Left ventricle myocardium superior (tissue), 1 donor: Measurements from ENCODE around the gene ALDH6A1. TPM values are rescaled to one million over a fixed set of nuclear protein-coding genes. Genes with fewer than 3 reads are reported as not detected.
A peak's percentile ranks its signal among the peaks of the same experiment; 100 is the strongest.
"Not testable (repeated sequence)": the region's sequence is repeated elsewhere in the genome, so short reads cannot be mapped to it uniquely, and the experiment has no call there.

Source experiments
- ATAC-seq: fragments of 200-7000 bp; cut with Tn5 transposase; one replicate; pipeline ENCODE4 v1.9.1; 2020; ENCODE audit warnings: mild to moderate bottlenecking, moderate library complexity
- DNase-seq: peaks from one replicate; pipeline ENCODE4 v3.0.0-alpha.2; 2020
- intact Hi-C: fragments of 100-400 bp; cut with micrococcal nuclease; formaldehyde crosslinking; loops from one replicate; pipeline ENCODE4 v1.11.0; 2022
- long read RNA-seq: library from polyadenylated mRNA; unstranded; transcript quantifications from one replicate; pipeline ENCODE4 v2.0.0, GENCODE V29; 2021
- total RNA-seq: library from RNA; stranded (reverse); fragmentation: NEBNext Ultra II Directional; extraction: Animal tissue kit (Norgen Biotek cat#: 25700); gene quantifications from one replicate; pipeline ENCODE4 v1.2.1, GENCODE V29; 2021
- donor health status: DM: no; HTN: yes; CAD: no; lungs with severe emphysema.

ALDH6A1 gene
- total RNA-seq = 59.8 TPM
- long read RNA-seq, full-length matches to known transcripts = 95 of 113 reads
- long read RNA-seq, partial matches to known transcripts = 2 of 113 reads
- long read RNA-seq, other reads (novel, unspliced or antisense) = 16 of 113 reads

DNA sequence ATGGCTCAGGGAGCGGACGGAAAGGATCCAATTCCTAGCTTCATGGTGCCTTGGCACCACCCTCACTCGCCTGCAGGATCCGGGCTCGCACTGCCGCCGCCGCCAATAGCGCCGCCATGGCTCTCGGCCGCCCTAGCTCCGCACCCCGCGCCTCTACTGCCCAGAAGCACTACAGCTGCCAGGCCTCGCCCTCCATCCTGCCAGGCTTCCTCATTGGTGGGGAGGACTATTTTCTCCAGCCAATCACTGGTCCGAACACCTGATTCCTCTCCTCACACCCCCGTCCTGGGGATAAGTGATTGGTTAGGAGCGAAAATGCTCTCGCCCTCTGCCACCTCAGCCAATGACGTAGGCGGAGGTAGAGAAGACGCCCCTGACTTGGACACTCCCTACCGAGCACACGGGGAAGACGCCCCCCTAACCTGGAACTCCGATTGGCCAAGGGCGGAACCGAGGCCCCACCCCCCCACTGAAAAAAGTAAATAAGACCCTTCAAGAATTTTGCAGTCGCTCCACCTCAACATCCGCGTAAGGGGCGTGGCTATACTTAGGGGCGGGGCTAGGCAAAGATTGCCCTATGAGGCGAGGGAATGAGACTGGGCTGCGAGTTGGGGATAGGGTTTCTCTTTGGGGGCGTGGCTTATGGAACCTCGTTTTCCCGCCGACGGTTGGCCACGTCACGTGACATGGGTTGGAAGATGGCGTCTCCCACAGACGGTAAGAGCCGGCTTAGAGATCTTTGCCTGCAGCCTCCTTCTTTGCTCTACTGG is at the start of gene ALDH6A1, which contains the start of gene LIN52:
ALDH6A1 (minus strand) TSS at position 177 of the 770 bp plus-strand sequence; CDS start at position 118, 59 bp downstream.
LIN52 (plus strand) TSS at position 680 of the 770 bp plus-strand sequence; CDS start at position 699, 19 bp downstream.
- peak; percentile 97 for ATAC-seq
- intact Hi-C loops = no loop called here

DNA sequence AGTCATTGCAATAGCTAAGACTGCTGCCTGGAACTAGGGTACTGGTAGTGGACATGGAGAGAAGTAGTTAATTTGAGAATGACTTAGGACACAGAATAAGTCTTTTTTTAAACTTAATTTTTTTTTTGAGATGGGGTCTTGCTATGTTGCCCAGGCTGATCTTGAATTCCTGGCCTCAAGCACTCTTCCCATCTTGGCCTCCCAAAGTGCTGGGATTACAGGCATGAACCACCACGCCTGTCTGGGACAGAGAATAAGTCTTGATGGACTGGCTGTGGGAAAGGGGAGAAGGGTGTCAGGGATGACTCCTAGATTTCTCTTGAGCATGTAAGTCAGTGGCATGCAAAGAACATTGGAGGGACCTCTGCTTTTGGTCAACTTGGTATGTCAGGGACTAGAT is 43.4 kb upstream of the ALDH6A1 start:
- intact Hi-C loops = no loop called here
- no peak for ATAC-seq

More for the DNA sequence above, at the start of gene ALDH6A1, which contains the start of gene LIN52:
- DNase-seq = peak; percentile 98

DNA sequence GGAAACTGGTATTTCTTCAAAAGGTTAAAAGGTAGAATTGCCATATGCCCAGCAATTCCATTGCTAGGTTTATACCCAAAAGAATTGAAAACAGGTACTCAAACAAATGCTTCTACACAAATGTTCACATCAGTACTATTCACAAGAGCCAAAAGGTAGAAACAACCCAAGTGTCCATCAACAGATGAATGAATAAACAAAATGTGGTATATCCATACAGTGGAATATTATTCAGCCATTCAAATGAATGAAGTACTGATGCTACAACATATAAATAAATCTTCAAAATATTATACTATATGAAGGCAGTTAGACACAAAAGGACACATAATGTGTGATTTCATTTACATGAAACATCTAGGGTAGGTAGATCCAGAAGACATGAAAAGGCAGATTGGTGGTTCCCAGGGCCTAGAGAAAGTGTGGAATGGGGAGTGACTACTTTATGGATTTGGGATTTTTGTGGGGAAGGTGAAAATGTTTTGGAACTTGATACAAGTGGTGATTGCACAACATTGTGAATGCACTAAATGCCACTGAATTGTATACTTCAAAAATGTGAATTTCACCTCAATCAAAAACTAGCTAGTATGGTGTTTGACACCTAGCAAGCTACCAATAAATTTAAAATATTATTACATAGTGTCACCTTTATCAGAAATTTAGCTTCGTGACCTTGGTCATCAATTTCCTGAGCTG is 42.2 kb upstream of the ALDH6A1 start:
- DNase-seq = no peak
- no peak for ATAC-seq
- intact Hi-C loops = no loop called here

More for the DNA sequence above, 43.4 kb upstream of the ALDH6A1 start:
- no peak for DNase-seq

DNA sequence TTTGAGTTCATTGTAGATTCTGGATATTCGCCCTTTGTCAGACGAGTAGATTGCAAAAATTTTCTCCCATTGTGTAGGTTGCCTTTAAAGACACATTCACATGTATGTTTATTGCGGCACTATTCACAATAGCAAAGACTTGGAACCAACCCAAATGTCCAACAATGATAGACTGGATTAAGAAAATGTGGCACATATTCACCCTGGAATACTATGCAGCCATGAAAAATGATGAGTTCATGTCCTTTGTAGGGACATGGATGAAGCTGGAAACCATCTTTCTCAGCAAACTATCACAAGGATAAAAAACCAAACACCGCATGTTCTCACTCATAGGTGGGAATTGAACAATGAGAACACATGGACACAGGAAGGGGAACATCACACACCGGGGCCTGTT is 41.2 kb upstream of the ALDH6A1 start:
- DNase-seq, intact Hi-C loops, ATAC-seq: not testable (repeated sequence)

DNA sequence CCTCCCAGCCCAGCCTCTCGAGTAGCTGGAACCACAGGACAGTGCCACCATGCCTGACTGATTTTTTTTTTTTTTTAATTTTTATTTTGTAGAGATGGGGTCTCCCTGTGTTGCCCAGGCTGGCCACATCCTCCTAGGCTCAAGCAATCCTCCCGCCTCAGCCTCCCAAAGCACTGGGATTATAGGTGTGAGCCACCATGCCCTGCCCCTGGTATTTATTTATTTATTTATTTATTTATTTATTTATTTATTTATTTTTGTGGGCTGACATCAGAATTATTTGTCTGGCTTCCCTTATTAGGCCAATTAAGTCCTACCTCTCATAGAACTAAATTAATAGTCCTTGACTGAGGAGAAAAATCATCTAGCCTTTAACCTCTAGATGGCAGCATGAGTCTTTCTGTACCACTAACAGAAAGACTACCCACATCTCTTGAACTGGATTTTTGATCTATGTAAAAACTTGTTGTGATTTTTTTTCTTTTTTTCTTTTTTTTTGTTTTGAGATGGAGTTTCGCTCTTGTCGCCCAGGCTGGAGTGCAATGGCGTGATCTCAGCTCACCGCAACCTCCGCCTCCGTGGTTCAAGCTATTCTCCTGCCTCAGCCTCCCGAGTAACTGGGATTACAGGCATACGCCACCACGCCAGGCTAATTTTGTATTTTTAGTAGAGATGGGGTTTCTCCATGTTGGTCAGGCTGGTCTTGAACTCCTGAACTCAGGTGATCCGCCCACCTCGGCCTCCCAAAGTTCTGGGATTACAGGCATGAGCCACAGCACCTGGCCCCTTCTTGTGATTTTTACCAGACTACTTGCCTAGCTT is 27.4 kb upstream of the ALDH6A1 start:
- intact Hi-C loops = loop anchor here (5.0 kb wide), 1 partner anchor 141 kb away; no protein-coding TSS in a partner anchor
- peak; percentile 60 for ATAC-seq
- not testable (repeated sequence) for DNase-seq

DNA sequence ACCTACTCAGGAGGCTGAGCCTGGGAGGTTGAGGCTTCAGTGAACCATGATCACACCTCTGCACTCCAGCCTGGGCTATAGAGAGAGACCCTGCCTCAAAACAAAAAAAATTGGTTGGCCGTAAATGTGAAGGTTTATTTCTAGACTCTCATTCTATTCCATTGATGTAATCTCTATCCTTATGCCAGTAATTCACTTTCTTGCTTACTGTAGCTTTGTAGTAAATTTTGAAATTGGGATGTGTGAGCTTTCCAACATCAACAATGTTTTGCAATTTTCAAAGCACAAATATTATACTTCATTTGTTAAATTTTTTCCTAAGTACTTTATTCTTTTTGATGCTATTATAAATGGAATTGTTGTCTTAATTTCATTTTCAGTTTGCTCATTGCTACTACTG is 25.1 kb upstream of the ALDH6A1 start:
- intact Hi-C loops = no loop called here
- no peak for ATAC-seq
- DNase-seq = no peak

DNA sequence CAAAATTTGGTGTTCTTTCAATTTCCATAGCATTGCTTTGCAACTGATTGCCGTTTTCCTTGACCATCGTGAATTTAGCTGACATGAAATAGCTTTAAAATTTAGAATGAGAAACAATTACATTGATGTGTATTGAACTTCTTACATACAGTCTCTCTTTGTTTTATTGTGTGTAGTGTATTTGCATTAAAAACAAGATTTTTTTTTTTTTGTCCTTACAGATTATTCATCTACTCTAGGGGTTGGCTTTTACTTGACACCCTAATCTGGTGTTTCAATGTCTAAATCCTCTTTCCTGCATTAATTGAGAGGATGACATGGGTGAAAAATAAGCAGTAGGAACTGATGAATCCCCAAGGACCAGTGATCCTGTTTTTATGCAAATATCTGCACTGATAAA is 21.1 kb upstream of the ALDH6A1 start:
- no peak for DNase-seq
- ATAC-seq = no peak
- intact Hi-C loops = no loop called here

DNA sequence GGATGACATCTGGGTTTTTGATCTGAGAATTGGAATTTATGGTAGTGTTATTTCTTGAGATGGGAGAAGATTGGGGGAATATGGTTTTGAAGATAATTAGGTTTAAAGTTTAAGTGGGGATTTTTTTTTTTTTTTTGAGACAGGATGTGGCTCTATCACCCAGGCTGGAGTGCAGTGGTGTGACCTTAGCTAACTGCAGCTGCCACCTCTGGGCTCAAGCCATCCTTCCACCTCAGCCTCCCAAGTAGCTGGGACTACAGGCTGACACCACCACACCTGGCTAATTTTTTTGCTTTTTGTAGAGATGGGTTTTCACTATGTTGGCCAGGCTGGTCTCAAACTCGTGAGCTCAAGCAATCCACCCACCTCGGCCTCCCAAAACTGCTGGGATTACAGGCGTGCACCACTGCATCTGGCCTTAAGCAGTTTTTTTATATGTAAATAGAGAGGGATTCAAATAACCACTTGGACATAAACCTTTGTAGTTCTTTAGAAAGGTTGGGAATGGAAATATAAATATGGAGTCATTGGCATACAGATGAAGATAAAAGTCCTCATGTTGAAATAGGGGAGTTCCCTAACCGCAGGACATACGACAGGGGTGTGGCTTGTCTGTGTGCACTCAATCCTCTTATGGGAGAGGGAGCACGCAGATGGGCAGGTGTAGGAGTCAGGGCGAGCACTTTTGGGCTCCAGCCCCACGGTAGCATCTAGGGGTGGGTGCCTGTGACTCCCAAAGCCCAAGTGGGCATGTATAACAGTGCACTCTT is 5.2 kb upstream of the ALDH6A1 start:
- DNase-seq (no peak), ATAC-seq (no peak)
- intact Hi-C loops = no loop called here

DNA sequence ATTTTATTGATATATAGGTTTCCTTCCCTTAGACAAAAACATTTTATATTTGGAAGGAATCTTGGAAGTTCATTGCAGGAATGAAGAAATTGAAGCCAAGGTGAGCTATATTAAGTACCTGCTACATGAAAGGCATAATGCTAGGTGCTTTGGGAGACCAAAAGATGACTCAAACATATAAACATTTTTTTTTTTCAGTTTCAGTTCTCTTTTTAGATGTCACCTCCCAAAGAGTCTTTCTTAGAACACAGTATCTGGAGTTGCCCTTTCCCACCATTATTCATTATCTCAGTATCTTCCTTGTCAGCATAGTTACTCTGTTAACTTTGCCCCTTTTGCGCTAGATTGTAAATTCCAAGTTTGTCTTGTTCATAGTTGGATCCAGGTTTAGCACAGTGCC is 1.6 kb upstream of the ALDH6A1 start:
- intact Hi-C loops = no loop called here
- DNase-seq (no peak), ATAC-seq (no peak)

DNA sequence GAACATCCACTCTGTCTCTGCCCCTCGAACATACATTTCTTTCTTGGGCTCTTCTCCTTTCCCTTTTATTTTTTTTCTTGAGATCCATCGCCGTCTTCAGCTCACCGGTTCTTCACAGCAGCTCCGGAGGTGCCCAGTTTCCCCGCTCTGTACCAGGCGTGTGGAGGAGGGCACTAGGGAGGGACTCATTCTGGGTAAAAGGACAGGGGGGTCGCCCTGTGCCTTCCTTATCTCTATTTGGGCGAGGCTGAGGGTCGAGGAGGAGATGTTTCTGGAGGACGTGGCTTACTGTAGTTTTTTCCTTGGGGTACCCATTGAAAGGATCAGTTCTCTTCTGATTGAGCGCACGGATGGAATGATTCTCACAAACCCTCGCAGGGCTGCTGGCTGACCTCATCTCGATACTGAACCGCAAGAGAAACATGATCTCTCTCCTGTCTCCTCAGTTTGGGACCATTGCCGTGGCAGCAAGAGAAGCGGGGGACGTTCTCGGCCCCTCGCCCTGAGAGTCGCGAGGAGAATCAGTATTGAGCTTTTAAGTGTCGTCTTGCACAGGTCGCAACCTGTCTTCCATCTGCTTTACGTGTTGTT is 889 bp upstream of the ALDH6A1 start:
- intact Hi-C loops = no loop called here
- peak; percentile 33 for DNase-seq
- peak; percentile 5 for ATAC-seq

DNA sequence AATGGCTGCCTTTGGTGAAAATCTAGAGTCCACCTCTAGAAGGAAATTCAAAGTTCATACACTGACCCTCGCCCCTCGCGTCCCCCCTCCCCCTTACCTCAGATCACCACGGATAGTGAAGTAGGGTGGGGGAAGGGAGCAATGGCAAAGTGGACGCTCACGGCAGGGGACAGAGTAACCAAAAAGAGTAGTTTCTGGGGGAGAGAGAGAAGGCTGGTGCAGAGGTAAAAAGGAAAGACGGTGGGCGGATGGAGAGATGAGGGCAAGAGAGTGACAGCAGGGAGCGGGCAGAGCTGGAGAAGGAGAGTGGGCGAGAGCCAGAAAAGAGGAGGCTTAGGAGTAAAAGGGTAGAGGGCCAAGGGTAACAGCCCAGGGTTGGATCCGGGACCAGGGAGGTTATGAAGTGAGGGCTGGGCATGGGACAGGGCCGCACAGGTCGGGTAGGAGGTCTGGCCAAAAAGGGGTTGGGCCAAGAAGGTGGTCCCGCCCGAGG is 423 bp downstream of the ALDH6A1 start:
- peak; percentile 23 for ATAC-seq
- intact Hi-C loops = no loop called here
- no peak for DNase-seq

DNA sequence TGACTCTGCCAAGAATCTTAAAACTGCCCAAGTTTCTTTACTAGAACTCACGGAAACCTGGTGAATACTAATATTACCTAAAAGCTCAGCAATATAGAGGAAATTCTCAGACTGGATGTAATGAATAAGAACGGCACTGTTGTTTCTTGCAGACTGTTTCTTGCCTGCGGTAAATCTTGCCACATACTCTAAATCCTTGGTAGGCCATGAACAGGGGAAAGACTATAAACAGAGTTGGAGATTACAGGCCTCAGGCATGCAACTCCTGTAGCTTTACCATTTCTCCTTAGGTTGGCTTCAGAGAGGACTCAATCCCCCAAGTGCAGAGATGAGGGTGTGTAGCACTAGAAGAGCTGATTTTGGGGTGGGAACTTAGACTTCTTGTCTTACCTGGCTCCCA is 1.1 kb downstream of the ALDH6A1 start:
- DNase-seq (no peak), ATAC-seq (no peak)
- intact Hi-C loops = no loop called here

DNA sequence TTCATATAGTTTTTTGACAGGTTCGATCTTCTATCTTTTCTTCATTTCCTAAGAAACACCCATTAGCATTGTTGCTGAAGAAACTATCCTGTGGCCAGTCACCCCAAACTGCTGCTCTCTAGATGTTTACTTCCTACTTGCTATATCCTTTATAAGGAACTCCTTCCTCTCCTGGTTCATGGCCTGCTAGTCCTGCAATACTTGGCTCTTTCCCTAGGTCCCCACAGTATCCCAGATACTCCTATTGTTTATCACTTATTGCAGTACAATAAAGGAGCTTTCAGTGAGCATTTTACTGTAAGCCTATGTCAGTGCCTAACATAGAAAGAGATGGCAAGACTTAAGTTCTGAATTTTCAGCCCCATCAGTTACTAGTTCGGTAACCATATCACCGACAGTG is 2.8 kb downstream of the ALDH6A1 start:
- no peak for ATAC-seq
- intact Hi-C loops = no loop called here
- no peak for DNase-seq

DNA sequence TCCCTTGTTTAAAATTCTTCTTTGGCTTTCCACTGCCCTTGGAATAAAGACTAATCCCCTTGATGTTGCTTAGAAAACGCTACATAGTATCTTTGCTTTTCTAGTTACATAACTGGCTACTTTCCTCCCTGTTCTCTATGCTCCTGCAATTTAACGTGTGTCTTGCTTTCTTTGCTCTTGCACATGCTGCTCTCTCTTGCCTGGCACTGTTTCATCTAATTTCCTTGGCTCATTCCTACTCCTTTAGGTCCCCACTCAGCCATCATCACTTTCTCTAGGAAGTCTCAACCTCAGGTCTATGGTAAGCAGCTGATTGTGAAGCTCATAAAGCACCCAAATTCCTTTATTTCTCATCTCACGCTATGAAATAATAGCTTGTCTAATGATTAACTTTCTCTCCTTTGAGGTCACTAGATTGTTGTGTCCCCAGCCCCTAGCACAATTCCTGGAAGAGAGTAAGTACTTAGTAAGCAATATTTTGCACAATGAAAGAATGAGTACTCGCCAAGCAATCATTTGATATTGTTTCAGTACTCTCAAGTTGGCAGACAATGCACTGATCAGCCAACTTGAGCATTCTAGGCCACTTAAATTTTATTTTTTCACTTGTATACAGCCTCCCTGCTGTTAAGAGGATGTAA is 3.3 kb downstream of the ALDH6A1 start:
- no peak for DNase-seq
- no peak for ATAC-seq
- intact Hi-C loops = no loop called here

DNA sequence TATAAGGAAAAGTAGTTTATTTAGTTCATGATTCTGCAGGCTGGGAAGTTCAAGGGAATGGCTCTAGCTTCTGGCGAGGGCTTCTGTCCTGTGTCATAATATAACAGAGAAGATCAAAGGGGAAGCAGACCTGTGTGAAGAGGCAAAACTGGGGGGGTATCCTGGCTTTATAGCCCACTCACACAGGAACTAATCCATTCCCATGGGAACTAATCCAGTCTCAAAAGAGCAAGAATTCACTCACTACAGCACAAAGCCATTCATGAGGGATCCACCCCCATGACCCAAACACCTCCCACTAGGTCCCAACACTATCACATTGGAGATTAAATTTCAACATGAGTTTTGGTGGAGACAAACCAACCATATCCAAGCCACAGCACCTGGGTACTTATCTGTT is 6.9 kb downstream of the ALDH6A1 start:
- ATAC-seq (no peak), DNase-seq (no peak)
- intact Hi-C loops = no loop called here

DNA sequence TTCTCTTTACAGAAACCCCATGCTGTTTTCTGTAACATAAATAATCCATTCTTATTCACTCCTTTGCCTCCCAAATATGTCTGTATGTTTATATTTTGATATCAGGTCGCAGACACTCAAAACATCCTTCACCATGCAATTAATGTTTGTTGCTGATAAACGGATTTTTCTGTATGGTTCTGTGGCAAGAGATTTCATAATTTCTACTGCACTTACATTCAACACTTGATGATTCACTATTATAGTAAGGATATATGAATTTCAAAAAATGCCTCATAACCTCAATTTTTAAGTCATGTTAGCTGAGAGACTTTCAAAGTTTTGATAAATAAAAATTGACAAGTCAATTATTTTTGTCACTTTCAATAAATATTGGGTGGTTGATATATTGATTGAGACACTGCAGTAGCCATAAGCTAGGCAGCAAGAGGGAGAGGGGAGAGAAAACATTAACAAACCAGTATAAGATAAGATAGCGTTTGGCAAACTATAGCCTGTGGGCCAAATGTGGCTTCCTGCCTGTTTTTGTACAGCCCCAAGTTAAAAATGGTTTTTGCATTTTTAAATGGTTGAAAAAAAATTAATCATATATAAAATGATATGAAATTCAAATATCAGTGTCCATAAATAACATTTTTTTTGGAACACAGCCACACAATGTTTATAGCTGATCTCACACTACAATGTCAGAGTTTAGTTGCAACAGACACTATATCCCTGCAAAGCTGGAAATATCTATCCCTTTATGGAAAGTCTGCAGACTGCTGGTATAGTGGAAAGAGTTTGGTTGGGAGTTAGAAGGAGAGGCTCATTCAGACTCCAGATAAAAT is 18.3 kb downstream of the ALDH6A1 start:
- ATAC-seq = no peak
- intact Hi-C loops = no loop called here

DNA sequence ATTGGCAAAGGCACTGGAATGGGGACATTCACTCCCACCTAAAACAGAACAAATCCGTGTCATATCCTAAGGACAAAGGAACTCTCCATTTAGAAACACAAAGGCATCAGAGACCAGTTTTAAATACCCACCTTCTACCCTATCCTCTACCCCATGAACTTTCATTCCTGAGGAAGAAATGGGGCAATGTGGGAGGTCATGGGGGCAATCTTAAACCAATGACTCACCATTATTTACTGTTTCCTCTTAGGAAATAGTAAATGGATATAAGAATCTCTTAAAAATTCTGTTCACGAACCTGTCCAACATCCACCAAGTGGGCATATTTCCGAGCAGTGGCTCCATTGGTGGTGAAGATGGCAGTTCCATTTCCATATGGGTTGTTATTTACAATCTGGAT is 19.4 kb downstream of the ALDH6A1 start:
- DNase-seq = no peak
- intact Hi-C loops = no loop called here
- no peak for ATAC-seq

More for the DNA sequence above, 18.3 kb downstream of the ALDH6A1 start:
- DNase-seq = no peak
